GM12891 (cell line): ENCODE measurements around the gene KIF14.
A peak's percentile ranks its signal among the peaks of the same experiment; 100 is the strongest.

ENCODE experiments used
- PAX5 ChIP-seq: IDR thresholded peaks from 2 replicates; pipeline ENCODE4 v1.6.1; 2011; ENCODE audit warnings: low read length, moderate library complexity, mild to moderate bottlenecking; ENCODE audit not compliant: insufficient read depth, severe bottlenecking
- POLR2A ChIP-seq: IDR thresholded peaks from 2 replicates; pipeline ENCODE4 v1.6.1; 2011; ENCODE audit warnings: low read depth, low read length, control low read depth
- POLR2AphosphoS5 ChIP-seq: IDR thresholded peaks from 2 replicates; pipeline ENCODE4 v1.6.1; 2011; ENCODE audit warnings: low read depth, low read length, control low read depth
- POU2F2 ChIP-seq: IDR thresholded peaks from 2 replicates; pipeline ENCODE4 v1.6.1; 2011; ENCODE audit warnings: low read depth, mild to moderate bottlenecking, control low read depth, low read length, moderate library complexity
- SPI1 ChIP-seq: IDR thresholded peaks from 2 replicates; pipeline ENCODE4 v1.6.1; 2011; ENCODE audit warnings: low read depth, low read length, control low read depth
- TAF1 ChIP-seq: IDR thresholded peaks from 2 replicates; pipeline ENCODE4 v1.6.1; 2011; ENCODE audit warnings: low read depth, low read length, control low read depth

- TF ChIP-seq POLR2A = peak; percentile 88
- TF ChIP-seq TAF1 = peak; percentile 68
- peak; percentile 63 for TF ChIP-seq POLR2AphosphoS5
- 0 out of 2 replicates have a peak, but pooled peaks have one; percentile 10 for TF ChIP-seq POU2F2
- no peak for TF ChIP-seq SPI1
- TF ChIP-seq PAX5 = peak; percentile 55
These were observed 49.0 kb upstream of the KIF14 start, which contains the start of gene DDX59 for GRCh38 chr1:200669314-200670241.
